ENCODE measurements around the gene FBN1.

GRCh38 chr15:48365575-48365974 is 279.9 kb downstream of the FBN1 start:
- TF ChIP-seq MYC (IDR thresholded peaks at IDR 0.05; ENCODE audit: borderline replicate concordance, low read length): no peak
- TF ChIP-seq EHMT2 (IDR thresholded peaks at IDR 0.05; ENCODE audit: low read depth): no peak
- no peak for TF ChIP-seq POLR2A (IDR thresholded peaks at IDR 0.05; ENCODE audit: low read length)
- TF ChIP-seq, protein P1, sequence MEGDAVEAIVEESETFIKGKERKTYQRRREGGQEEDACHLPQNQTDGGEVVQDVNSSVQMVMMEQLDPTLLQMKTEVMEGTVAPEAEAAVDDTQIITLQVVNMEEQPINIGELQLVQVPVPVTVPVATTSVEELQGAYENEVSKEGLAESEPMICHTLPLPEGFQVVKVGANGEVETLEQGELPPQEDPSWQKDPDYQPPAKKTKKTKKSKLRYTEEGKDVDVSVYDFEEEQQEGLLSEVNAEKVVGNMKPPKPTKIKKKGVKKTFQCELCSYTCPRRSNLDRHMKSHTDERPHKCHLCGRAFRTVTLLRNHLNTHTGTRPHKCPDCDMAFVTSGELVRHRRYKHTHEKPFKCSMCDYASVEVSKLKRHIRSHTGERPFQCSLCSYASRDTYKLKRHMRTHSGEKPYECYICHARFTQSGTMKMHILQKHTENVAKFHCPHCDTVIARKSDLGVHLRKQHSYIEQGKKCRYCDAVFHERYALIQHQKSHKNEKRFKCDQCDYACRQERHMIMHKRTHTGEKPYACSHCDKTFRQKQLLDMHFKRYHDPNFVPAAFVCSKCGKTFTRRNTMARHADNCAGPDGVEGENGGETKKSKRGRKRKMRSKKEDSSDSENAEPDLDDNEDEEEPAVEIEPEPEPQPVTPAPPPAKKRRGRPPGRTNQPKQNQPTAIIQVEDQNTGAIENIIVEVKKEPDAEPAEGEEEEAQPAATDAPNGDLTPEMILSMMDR (IDR thresholded peaks at IDR 0.05): no peak
- no peak for TF ChIP-seq PHF8 (IDR thresholded peaks at IDR 0.05; ENCODE audit: borderline replicate concordance, low read depth)
- no peak for TF ChIP-seq ELK1 (IDR thresholded peaks at IDR 0.05; ENCODE audit: low read depth, low read length)
- no peak for TF ChIP-seq SMC3 (IDR thresholded peaks at IDR 0.05)
- TF ChIP-seq EP300 (IDR thresholded peaks at IDR 0.05): no peak
- no peak for TF ChIP-seq RAD21 (conservative IDR thresholded peaks at IDR 0.05 in 1 of 2, IDR thresholded peaks at IDR 0.05 in 1 of 2)
- no peak for TF ChIP-seq USF2 (IDR thresholded peaks at IDR 0.05)
